Lower leg skin (tissue), 3 donors: Measurements from ENCODE around the gene FCF1.

Experiments used
- CTCF ChIP-seq, 3 donors: fragments of 450-650 bp; IDR thresholded peaks; one replicate each; pipeline ENCODE4 v1.5.1; 2016; ENCODE audit warnings: antibody characterized with exemption in 3 of 3, mild to moderate bottlenecking in 3 of 3, moderate library complexity in 2 of 3
- POLR2A ChIP-seq, 2 donors: fragments of 450-650 bp; IDR thresholded peaks; one replicate each; pipeline ENCODE4 v1.6.1; 2016 to 2017; ENCODE audit warnings: antibody characterized with exemption in 2 of 2, mild to moderate bottlenecking in 1 of 2, moderate library complexity in 1 of 2

DNA sequence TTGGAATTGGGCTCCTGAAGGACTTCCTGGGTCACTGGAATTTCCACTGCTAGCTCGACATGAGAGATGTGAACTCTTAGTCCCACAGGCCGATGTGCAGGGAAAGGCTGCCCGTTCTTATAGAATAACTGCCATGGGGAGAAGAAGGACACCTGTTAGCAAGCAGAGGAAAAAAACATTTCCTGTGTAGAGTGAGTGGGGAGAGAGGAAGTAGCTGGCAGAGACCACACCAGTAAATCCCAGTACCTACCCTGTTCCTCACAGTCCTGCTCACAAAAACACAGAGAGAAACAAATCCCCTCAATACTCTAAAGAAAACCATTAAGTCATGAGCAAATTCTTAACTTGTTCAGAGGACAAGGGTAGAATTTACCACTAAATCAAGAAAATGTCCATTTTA, 29.5 kb upstream of the FCF1 start:
- no peak for TF ChIP-seq CTCF (IDR thresholded peaks at IDR 0.05)
- TF ChIP-seq POLR2A (IDR thresholded peaks at IDR 0.05) = no peak
